Neural cell (in vitro differentiated cells): ENCODE measurements around the gene RCSD1.

Source experiments
- EZH2 ChIP-seq: fragments of 200-600, 300-800 bp; shearing (Covaris generic), sonication (generic); IDR thresholded peaks from 2 replicates; pipeline ENCODE4 v1.6.1; 2014; ENCODE audit warnings: antibody characterized with exemption, low read length, borderline replicate concordance, mild to moderate bottlenecking; ENCODE audit not compliant: insufficient read depth, poor library complexity, severe bottlenecking
- MXI1 ChIP-seq: fragments of 450-650 bp; conservative IDR thresholded peaks from 2 replicates; pipeline ENCODE4 v1.6.1; 2014; ENCODE audit warnings: antibody characterized with exemption, mild to moderate bottlenecking; ENCODE audit not compliant: poor library complexity, severe bottlenecking
- POLR2AphosphoS5 ChIP-seq: IDR thresholded peaks from 2 replicates; pipeline ENCODE4 v1.6.1; 2012
- RAD21 ChIP-seq: fragments of 450-650 bp; conservative IDR thresholded peaks from 2 replicates; pipeline ENCODE4 v1.6.1; 2014; ENCODE audit warnings: antibody characterized with exemption, mild to moderate bottlenecking, moderate library complexity
- SMC3 ChIP-seq: fragments of 450-650 bp; conservative IDR thresholded peaks from 2 replicates; pipeline ENCODE4 v1.6.1; 2014; ENCODE audit warnings: antibody characterized with exemption, mild to moderate bottlenecking, moderate library complexity; ENCODE audit not compliant: poor library complexity
- TAF1 ChIP-seq: IDR thresholded peaks from 2 replicates; pipeline ENCODE4 v1.6.1; 2012; ENCODE audit warnings: low read depth
- TF ChIP-seq, protein P1 (sequence below): fragments of 450-650 bp; IDR thresholded peaks from 2 replicates; pipeline ENCODE4 v1.5.1; 2014; ENCODE audit warnings: antibody characterized with exemption, mild to moderate bottlenecking, moderate library complexity; ENCODE audit not compliant: poor library complexity, severe bottlenecking

DNA sequence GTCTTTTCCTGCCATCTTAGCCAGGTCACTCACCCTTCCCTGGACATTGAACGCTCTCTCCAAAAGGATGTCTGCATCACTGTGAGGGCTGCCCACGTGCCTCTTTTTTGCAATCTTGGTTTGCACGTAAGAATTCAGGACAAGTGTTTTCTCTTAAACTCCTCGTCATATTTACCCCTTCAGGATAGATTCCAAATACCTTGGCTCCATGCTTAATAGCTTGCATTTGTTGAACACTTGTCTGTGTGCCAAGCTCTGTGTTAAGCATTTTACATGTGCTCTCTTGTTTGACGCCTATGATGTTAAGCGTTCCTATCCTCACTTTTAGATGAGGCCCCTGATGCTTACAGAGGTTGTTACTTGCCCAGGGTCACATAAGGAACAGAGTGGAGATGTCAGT is 29.8 kb downstream of the RCSD1 start:
- TF ChIP-seq, protein P1, sequence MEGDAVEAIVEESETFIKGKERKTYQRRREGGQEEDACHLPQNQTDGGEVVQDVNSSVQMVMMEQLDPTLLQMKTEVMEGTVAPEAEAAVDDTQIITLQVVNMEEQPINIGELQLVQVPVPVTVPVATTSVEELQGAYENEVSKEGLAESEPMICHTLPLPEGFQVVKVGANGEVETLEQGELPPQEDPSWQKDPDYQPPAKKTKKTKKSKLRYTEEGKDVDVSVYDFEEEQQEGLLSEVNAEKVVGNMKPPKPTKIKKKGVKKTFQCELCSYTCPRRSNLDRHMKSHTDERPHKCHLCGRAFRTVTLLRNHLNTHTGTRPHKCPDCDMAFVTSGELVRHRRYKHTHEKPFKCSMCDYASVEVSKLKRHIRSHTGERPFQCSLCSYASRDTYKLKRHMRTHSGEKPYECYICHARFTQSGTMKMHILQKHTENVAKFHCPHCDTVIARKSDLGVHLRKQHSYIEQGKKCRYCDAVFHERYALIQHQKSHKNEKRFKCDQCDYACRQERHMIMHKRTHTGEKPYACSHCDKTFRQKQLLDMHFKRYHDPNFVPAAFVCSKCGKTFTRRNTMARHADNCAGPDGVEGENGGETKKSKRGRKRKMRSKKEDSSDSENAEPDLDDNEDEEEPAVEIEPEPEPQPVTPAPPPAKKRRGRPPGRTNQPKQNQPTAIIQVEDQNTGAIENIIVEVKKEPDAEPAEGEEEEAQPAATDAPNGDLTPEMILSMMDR, result no peak
- no peak for TF ChIP-seq SMC3
- no peak for TF ChIP-seq POLR2AphosphoS5
- TF ChIP-seq EZH2, result no peak
- no peak for TF ChIP-seq RAD21
- TF ChIP-seq MXI1, result no peak
- no peak for TF ChIP-seq TAF1
